SK-N-SH (cell line): ENCODE measurements around the gene EOLA2.

Source experiments
- CTCF ChIP-seq: fragments of 200-600 bp; sonication (generic); IDR thresholded peaks from 2 replicates; pipeline ENCODE4 v1.6.1; 2017; ENCODE audit warnings: antibody characterized with exemption, mild to moderate bottlenecking, moderate library complexity
- ELF1 ChIP-seq: IDR thresholded peaks from 2 replicates; pipeline ENCODE4 v1.4.0; 2012
- EP300 ChIP-seq, 2 experiments: IDR thresholded peaks; 2 replicates each; pipeline versions ENCODE4 v1.4.0 to v1.6.1; 2012; ENCODE audit warnings: borderline replicate concordance in 1 of 2, low read depth in 1 of 2, low read length in 1 of 2
- EZH2phosphoT487 ChIP-seq: fragments of 200-600 bp; sonication (generic); IDR thresholded peaks from 2 replicates; pipeline ENCODE4 v1.6.1; 2017; ENCODE audit warnings: low read depth, mixed run types, mild to moderate bottlenecking, antibody characterized with exemption, moderate library complexity, borderline replicate concordance
- POLR2AphosphoS5 ChIP-seq: IDR thresholded peaks from 2 replicates; pipeline ENCODE4 v1.6.1; 2012; ENCODE audit warnings: low read depth, low read length
- RCOR1 ChIP-seq: fragments of 150-350 bp; IDR thresholded peaks from 2 replicates; pipeline ENCODE4 v1.6.1; 2017; ENCODE audit warnings: antibody characterized with exemption, low read length
- RFX5 ChIP-seq: IDR thresholded peaks from 2 replicates; pipeline ENCODE4 v1.6.1; 2012; ENCODE audit warnings: mild to moderate bottlenecking, improper control_type of control experiment, low read length
- RXRA ChIP-seq: IDR thresholded peaks from 2 replicates; pipeline ENCODE4 v1.4.0; 2012; ENCODE audit warnings: low read depth, mild to moderate bottlenecking, borderline replicate concordance
- SMC3 ChIP-seq: IDR thresholded peaks from 2 replicates; pipeline ENCODE4 v1.6.1; 2012; ENCODE audit warnings: low read depth, low read length, improper control_type of control experiment
- TAF1 ChIP-seq: IDR thresholded peaks from 2 replicates; pipeline ENCODE4 v1.6.1; 2012; ENCODE audit warnings: low read depth, mild to moderate bottlenecking, low read length, moderate library complexity, borderline replicate concordance
- TCF12 ChIP-seq: IDR thresholded peaks from 2 replicates; pipeline ENCODE4 v1.4.0; 2012
- TF ChIP-seq, protein P1 (sequence below): IDR thresholded peaks from 2 replicates; pipeline ENCODE4 v1.4.0; 2012; ENCODE audit warnings: low read depth, borderline replicate concordance
- TF ChIP-seq, protein P2 (sequence below): IDR thresholded peaks from 2 replicates; pipeline ENCODE4 v1.6.1; 2012; ENCODE audit warnings: mild to moderate bottlenecking, low read depth, low read length, moderate library complexity

GRCh38 chrX:149987613-149988012 lies 49.3 kb upstream of the EOLA2 start:
- TF ChIP-seq CTCF (no peak), RXRA (no peak), EP300 (IDR thresholded peaks at IDR 0.05; ENCODE audit: borderline replicate concordance in 1 of 2, low read depth in 1 of 2, low read length in 1 of 2) (no peak), RCOR1 (no peak), TAF1 (no peak), EZH2phosphoT487 (no peak), SMC3 (no peak), ELF1 (no peak), RFX5 (no peak), POLR2AphosphoS5 (no peak), TCF12 (no peak)
- TF ChIP-seq, protein P1, sequence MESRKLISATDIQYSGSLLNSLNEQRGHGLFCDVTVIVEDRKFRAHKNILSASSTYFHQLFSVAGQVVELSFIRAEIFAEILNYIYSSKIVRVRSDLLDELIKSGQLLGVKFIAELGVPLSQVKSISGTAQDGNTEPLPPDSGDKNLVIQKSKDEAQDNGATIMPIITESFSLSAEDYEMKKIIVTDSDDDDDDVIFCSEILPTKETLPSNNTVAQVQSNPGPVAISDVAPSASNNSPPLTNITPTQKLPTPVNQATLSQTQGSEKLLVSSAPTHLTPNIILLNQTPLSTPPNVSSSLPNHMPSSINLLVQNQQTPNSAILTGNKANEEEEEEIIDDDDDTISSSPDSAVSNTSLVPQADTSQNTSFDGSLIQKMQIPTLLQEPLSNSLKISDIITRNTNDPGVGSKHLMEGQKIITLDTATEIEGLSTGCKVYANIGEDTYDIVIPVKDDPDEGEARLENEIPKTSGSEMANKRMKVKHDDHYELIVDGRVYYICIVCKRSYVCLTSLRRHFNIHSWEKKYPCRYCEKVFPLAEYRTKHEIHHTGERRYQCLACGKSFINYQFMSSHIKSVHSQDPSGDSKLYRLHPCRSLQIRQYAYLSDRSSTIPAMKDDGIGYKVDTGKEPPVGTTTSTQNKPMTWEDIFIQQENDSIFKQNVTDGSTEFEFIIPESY: no peak
- TF ChIP-seq, protein P2, sequence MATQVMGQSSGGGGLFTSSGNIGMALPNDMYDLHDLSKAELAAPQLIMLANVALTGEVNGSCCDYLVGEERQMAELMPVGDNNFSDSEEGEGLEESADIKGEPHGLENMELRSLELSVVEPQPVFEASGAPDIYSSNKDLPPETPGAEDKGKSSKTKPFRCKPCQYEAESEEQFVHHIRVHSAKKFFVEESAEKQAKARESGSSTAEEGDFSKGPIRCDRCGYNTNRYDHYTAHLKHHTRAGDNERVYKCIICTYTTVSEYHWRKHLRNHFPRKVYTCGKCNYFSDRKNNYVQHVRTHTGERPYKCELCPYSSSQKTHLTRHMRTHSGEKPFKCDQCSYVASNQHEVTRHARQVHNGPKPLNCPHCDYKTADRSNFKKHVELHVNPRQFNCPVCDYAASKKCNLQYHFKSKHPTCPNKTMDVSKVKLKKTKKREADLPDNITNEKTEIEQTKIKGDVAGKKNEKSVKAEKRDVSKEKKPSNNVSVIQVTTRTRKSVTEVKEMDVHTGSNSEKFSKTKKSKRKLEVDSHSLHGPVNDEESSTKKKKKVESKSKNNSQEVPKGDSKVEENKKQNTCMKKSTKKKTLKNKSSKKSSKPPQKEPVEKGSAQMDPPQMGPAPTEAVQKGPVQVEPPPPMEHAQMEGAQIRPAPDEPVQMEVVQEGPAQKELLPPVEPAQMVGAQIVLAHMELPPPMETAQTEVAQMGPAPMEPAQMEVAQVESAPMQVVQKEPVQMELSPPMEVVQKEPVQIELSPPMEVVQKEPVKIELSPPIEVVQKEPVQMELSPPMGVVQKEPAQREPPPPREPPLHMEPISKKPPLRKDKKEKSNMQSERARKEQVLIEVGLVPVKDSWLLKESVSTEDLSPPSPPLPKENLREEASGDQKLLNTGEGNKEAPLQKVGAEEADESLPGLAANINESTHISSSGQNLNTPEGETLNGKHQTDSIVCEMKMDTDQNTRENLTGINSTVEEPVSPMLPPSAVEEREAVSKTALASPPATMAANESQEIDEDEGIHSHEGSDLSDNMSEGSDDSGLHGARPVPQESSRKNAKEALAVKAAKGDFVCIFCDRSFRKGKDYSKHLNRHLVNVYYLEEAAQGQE: no peak
